ENCODE measurements around the gene KCND3. TPM values are rescaled to one million over a fixed set of nuclear protein-coding genes. Genes with fewer than 3 reads are reported as not detected.
A peak's percentile ranks its signal among the peaks of the same experiment; 100 is the strongest.
"Not testable (repeated sequence)": the region's sequence is repeated elsewhere in the genome, so short reads cannot be mapped to it uniquely, and the experiment has no call there.

Gene KCND3
- total and polyA plus RNA-seq, 4 donors = 1.1 to 25.3 (median 12.4) TPM

DNA sequence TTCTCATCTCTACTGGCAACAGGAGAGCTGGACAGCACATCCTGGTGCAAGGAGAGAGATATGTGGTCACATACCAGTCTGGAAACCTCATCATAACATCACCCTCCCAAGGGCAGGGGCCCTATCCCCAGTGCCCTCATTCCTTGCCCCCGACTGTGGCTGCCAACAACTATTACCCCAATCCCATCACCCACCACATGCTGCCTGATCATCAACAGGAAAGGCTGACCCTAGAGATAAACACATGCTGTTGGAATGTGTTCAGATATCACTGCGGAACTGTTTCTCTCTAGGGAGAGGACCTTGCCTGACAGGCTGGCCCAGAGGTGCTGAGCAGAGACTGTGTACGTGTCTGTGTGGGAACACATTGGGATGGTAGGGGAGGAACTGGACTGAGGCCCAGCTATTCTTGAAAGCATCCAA, 245.8 kb downstream of the KCND3 start:
- Histone ChIP-seq H3K4me1 (ENCODE audit: control insufficient read depth in 1 of 2, insufficient read depth in 2 of 2, low read length in 2 of 2) (no peaks in the 10 kb centered on the region), H3K4me3 (ENCODE audit: low read length in 2 of 2) (no peak overlapping the region), H3K9me3 (ENCODE audit: control insufficient read depth, low read length) (no peaks in the 10 kb centered on the region), H3K36me3 (ENCODE audit: control insufficient read depth in 1 of 2, insufficient read depth in 2 of 2, low read length in 1 of 2) (no peaks in the 10 kb centered on the region), H3K27me3 (ENCODE audit: control insufficient read depth in 1 of 2, insufficient read depth in 2 of 2, low read length in 1 of 2) (no peaks in the 10 kb centered on the region), H3K27ac (ENCODE audit: low read depth in 1 of 2, low read length in 2 of 2) (no peak overlapping the region)
- DNase-seq (no peak), ATAC-seq (ENCODE audit: low FRiP score) (no peak)
- 64 to 72% methylated on average over 3 of the region's 3 CpGs for WGBS, 2 donors
- intact Hi-C loops (cut with DNase I) = no loop called here

- 77 to 81% methylated on average over 5 of the region's 5 CpGs for WGBS, 2 donors
- H3K4me1 ChIP-seq (ENCODE audit: control insufficient read depth in 1 of 2, insufficient read depth in 2 of 2, low read length in 2 of 2) = no peaks in the 10 kb centered on the region
Observed at GRCh38 chr1:111742938-111743549, 246.4 kb downstream of the KCND3 start.

GRCh38 chr1:111742292-111742691, 247.2 kb downstream of the KCND3 start:
- H3K4me1 ChIP-seq (ENCODE audit: control insufficient read depth in 1 of 2, insufficient read depth in 2 of 2, low read length in 2 of 2); H3K9me3 ChIP-seq (ENCODE audit: control insufficient read depth, low read length); ATAC-seq (ENCODE audit: low FRiP score); DNase-seq; H3K27ac ChIP-seq (ENCODE audit: low read depth in 1 of 2, low read length in 2 of 2); intact Hi-C loops (cut with DNase I); H3K36me3 ChIP-seq (ENCODE audit: control insufficient read depth in 1 of 2, insufficient read depth in 2 of 2, low read length in 1 of 2); H3K4me3 ChIP-seq (ENCODE audit: low read length in 2 of 2); H3K27me3 ChIP-seq (ENCODE audit: control insufficient read depth in 1 of 2, insufficient read depth in 2 of 2, low read length in 1 of 2): not testable (repeated sequence)
- WGBS, 2 donors = 96 to 98% methylated on average over 14 of the region's 14 CpGs

More at GRCh38 chr1:111742938-111743549, 246.4 kb downstream of the KCND3 start:
- DNase-seq = no peak
- H3K4me3 ChIP-seq (ENCODE audit: low read length in 2 of 2) = no peak overlapping the region
- ATAC-seq (ENCODE audit: low FRiP score) = no peak
- no peaks in the 10 kb centered on the region for H3K27me3 ChIP-seq (ENCODE audit: control insufficient read depth in 1 of 2, insufficient read depth in 2 of 2, low read length in 1 of 2)
- H3K36me3 ChIP-seq (ENCODE audit: control insufficient read depth in 1 of 2, insufficient read depth in 2 of 2, low read length in 1 of 2) = no peaks in the 10 kb centered on the region
- intact Hi-C loops (cut with DNase I) = no loop called here
- no peak overlapping the region for H3K27ac ChIP-seq (ENCODE audit: low read depth in 1 of 2, low read length in 2 of 2)
- no peaks in the 10 kb centered on the region for H3K9me3 ChIP-seq (ENCODE audit: control insufficient read depth, low read length)

- intact Hi-C loops (cut with DNase I) = no loop called here
- ATAC-seq (ENCODE audit: low FRiP score) (peak; percentile 77), DNase-seq (peak; percentile 82 to 94)
- Histone ChIP-seq H3K4me3 (ENCODE audit: low read length in 2 of 2) (peak overlapping the region; percentile 47 to 74), H3K36me3 (ENCODE audit: control insufficient read depth in 1 of 2, insufficient read depth in 2 of 2, low read length in 1 of 2) (no peaks in the 10 kb centered on the region), H3K27me3 (ENCODE audit: control insufficient read depth in 1 of 2, insufficient read depth in 2 of 2, low read length in 1 of 2) (no peaks in the 10 kb centered on the region), H3K9me3 (ENCODE audit: control insufficient read depth, low read length) (no peaks in the 10 kb centered on the region), H3K4me1 (ENCODE audit: control insufficient read depth in 1 of 2, insufficient read depth in 2 of 2, low read length in 2 of 2) (no peaks in the 10 kb centered on the region), H3K27ac (ENCODE audit: low read depth in 1 of 2, low read length in 2 of 2) (peak overlapping the region; percentile 79 to 95)
- WGBS, 2 donors = 1% methylated on average over 63 of the region's 63 CpGs
Observed at GRCh38 chr1:111739925-111740765, 249.3 kb downstream of the KCND3 start.

DNA sequence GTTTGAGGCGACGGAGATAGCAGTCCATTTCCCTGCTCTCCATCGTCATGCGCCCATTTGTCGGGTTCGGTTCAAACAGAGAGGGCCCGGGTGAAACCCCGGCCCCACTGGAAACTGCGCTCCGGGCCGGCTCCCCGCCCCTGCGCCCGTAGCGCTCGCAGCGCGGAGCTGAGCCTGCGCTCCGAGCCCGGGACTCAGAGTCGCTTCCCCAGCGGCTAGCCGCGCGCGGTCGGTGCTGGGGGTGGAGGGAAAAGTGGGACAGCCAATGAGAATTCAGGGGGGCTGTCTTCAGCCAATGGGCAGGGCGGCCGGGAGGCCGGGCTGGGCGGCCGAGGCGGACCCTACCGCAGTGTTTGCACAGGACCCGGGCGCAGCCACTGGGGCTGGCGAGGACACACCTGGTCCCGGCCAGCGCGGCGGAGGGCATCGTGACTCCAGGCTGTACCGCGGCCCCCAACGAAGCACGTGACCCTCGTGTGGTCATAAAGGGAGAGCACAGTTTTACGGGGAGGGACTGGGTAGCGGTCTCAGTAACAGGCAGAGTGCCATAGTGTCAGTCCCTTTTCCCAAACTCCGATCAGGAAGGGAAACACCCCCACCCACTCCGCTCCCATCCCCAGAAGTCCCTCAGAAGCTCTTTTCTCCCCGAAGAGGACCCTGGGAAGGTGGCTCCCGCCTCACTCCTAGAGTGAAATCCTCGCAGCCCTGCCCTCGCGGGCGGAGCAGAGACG, 250.1 kb downstream of the KCND3 start, which contains the start of gene INKA2:
TSS of gene INKA2 (minus strand) at position 202 of the 731 bp plus-strand sequence. CDS start at position 49, 153 bp downstream.
- Histone ChIP-seq H3K4me3 (ENCODE audit: low read length in 2 of 2) (peak within 1 kb of the TSS; percentile 47 to 74), H3K9me3 (ENCODE audit: control insufficient read depth, low read length) (no peaks in the 10 kb centered on the region), H3K27me3 (ENCODE audit: control insufficient read depth in 1 of 2, insufficient read depth in 2 of 2, low read length in 1 of 2) (no peaks in the 10 kb centered on the region), H3K27ac (ENCODE audit: low read depth in 1 of 2, low read length in 2 of 2) (peak within 1 kb of the TSS; percentile 79 to 95), H3K36me3 (ENCODE audit: control insufficient read depth in 1 of 2, insufficient read depth in 2 of 2, low read length in 1 of 2) (no peaks in the 10 kb centered on the region), H3K4me1 (ENCODE audit: control insufficient read depth in 1 of 2, insufficient read depth in 2 of 2, low read length in 2 of 2) (no peaks in the 10 kb centered on the region)
- peak; percentile 93 to 95 for DNase-seq
- intact Hi-C loops (cut with DNase I) = no loop called here
- ATAC-seq (ENCODE audit: low FRiP score) = peak; percentile 94
- 0 to 1% methylated on average over 53 to 59 of the region's 59 CpGs for WGBS, 2 donors

- 0 to 1% methylated on average over 38 to 61 of the region's 61 CpGs for WGBS, 2 donors
- no peaks in the 10 kb centered on the region for H3K4me1 ChIP-seq (ENCODE audit: control insufficient read depth in 1 of 2, insufficient read depth in 2 of 2, low read length in 2 of 2)
- ATAC-seq (ENCODE audit: low FRiP score) (peak; percentile 75), DNase-seq (peak; percentile 86 to 92)
- no peaks in the 10 kb centered on the region for H3K36me3 ChIP-seq (ENCODE audit: control insufficient read depth in 1 of 2, insufficient read depth in 2 of 2, low read length in 1 of 2)
- intact Hi-C loops (cut with DNase I) = loop anchor here in 1 of 2 donors (1.0 kb wide), 1 partner anchor 117 kb away; no protein-coding TSS in a partner anchor
- H3K27me3 ChIP-seq (ENCODE audit: control insufficient read depth in 1 of 2, insufficient read depth in 2 of 2, low read length in 1 of 2) = no peaks in the 10 kb centered on the region
- no peaks in the 10 kb centered on the region for H3K9me3 ChIP-seq (ENCODE audit: control insufficient read depth, low read length)
- peak overlapping the region; percentile 47 to 74 for H3K4me3 ChIP-seq (ENCODE audit: low read length in 2 of 2)
- H3K27ac ChIP-seq (ENCODE audit: low read depth in 1 of 2, low read length in 2 of 2) = peak overlapping the region; percentile 15 to 95
Observed at GRCh38 chr1:111738436-111739193, 250.9 kb downstream of the KCND3 start.

DNA sequence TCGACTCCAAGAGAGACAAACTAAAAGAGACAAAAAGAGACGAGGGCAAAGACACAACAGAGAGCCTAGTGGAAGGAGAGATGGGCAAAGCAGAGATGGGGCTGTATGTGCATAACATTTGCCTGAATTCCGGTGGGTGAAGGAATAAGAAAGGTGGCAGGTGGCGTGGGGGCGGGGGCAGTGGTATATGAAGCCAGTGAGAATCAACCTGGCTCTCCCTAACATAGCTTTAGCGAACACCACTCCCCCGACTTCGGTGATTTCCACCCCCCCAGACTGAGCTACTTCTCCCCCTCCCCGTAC, 251.4 kb downstream of the KCND3 start:
- Histone ChIP-seq H3K4me1 (ENCODE audit: control insufficient read depth in 1 of 2, insufficient read depth in 2 of 2, low read length in 2 of 2) (no peaks in the 10 kb centered on the region), H3K9me3 (ENCODE audit: control insufficient read depth, low read length) (no peaks in the 10 kb centered on the region), H3K36me3 (ENCODE audit: control insufficient read depth in 1 of 2, insufficient read depth in 2 of 2, low read length in 1 of 2) (no peaks in the 10 kb centered on the region), H3K27ac (ENCODE audit: low read depth in 1 of 2, low read length in 2 of 2) (no peak overlapping the region), H3K27me3 (ENCODE audit: control insufficient read depth in 1 of 2, insufficient read depth in 2 of 2, low read length in 1 of 2) (no peaks in the 10 kb centered on the region), H3K4me3 (ENCODE audit: low read length in 2 of 2) (peak overlapping the region in 1 of 2 donors; percentile 47)
- ATAC-seq (ENCODE audit: low FRiP score) (no peak), DNase-seq (no peak)
- WGBS, 2 donors = 9 to 10% methylated on average over 9 of the region's 9 CpGs
- intact Hi-C loops (cut with DNase I) = loop anchor here in 1 of 2 donors (1.0 kb wide), 1 partner anchor 117 kb away; no protein-coding TSS in a partner anchor

Data from aorta (tissue), 5 donors.